Body of pancreas (tissue), 4 donors: Measurements from ENCODE around the gene CKB. TPM values are rescaled to one million over a fixed set of nuclear protein-coding genes. Genes with fewer than 3 reads are reported as not detected.

Experiments used
- ATAC-seq: fragments of 150-250 bp; one replicate; pipeline ENCODE4 v1.9.1; 2016
- DNase-seq, 4 donors: peaks; one replicate each; pipeline ENCODE4 v3.0.0-alpha.2; 2019
- H3K27ac ChIP-seq, 4 donors: fragments of 200-600 bp; sonication (generic); 1 replicate in 3 of 4; 2 replicates in 1 of 4; pipeline versions ENCODE4 v1.5.1 to v1.6.1; 2016 to 2019; ENCODE audit warnings: mild to moderate bottlenecking in 1 of 4, mixed read lengths in 1 of 4, moderate library complexity in 1 of 4
- H3K27me3 ChIP-seq, 2 donors: fragments of 200-600 bp; sonication (generic); one replicate each; pipeline ENCODE4 v1.6.0; 2016; ENCODE audit warnings: mild to moderate bottlenecking in 1 of 2
- H3K36me3 ChIP-seq, 2 donors: fragments of 200-600 bp; sonication (generic); replicated peaks in 1 of 2; 2 replicates each; pipeline ENCODE4 v1.5.1; 2016; ENCODE audit warnings: low read depth in 2 of 2; ENCODE audit not compliant: insufficient read depth in 1 of 2
- H3K4me1 ChIP-seq: fragments of 200-600 bp; sonication (generic); one replicate; pipeline ENCODE4 v1.6.0; 2016
- H3K4me3 ChIP-seq, 2 donors: fragments of 200-600 bp; sonication (generic); 1 replicate in 1 of 2; 2 replicates in 1 of 2; pipeline ENCODE4 v1.5.1; 2016 to 2019
- H3K9me3 ChIP-seq, 3 donors: fragments of 200-600 bp; sonication (generic); 1 replicate in 2 of 3; 2 replicates in 1 of 3; pipeline ENCODE4 v1.5.1; 2016
- CTCF ChIP-seq, 7 experiments: fragments of 450-650 bp in 4 of 7; fragments of 200-600 bp in 3 of 7; sonication (generic) in 3 of 7; IDR thresholded peaks; one replicate each; pipeline ENCODE4 v1.5.1; 2016 to 2019; ENCODE audit warnings: antibody characterized with exemption in 7 of 7
- POLR2A ChIP-seq, 3 donors: fragments of 450-650 bp; IDR thresholded peaks; one replicate each; pipeline ENCODE4 v1.6.1; 2016; ENCODE audit warnings: antibody characterized with exemption in 3 of 3, mild to moderate bottlenecking in 2 of 3
- WGBS, 2 donors: methylation state at CpG; one replicate each; pipeline ENCODE4 v1.1.5; 2017; 5-methylcytosine and 5-hydroxymethylcytosine counted together
- intact Hi-C: fragments of 100-400 bp; cut with DNase I; formaldehyde crosslinking; loops from one replicate; pipeline ENCODE4 v1.15.1; 2023
- total RNA-seq, 2 donors: library from RNA; depleted of rRNA; stranded (reverse); fragments of >200 nt; gene quantifications; one replicate each; pipeline ENCODE4 v1.1.0, GENCODE V29; 2016

The CKB gene
- total RNA-seq, 2 donors from 2014 or later, result 92.1 to 146 TPM

GRCh38 chr14:103534576-103535061, 12.0 kb upstream of the CKB start:
- Histone ChIP-seq H3K27ac (no peak overlapping the region), H3K27me3 (no peaks in the 10 kb centered on the region), H3K9me3 (no peaks in the 10 kb centered on the region), H3K36me3 (peaks cover 0 to 3% of the 10 kb centered on the region in 2 donors), H3K4me3 (no peak overlapping the region), H3K4me1 (peaks cover 33% of the 10 kb centered on the region)
- no peak for ATAC-seq
- no peak for TF ChIP-seq POLR2A (IDR thresholded peaks at IDR 0.05)
- no peak for TF ChIP-seq CTCF (IDR thresholded peaks at IDR 0.05)
- 83 to 91% methylated on average over 12 to 14 of the region's 22 CpGs for WGBS, 2 donors
- DNase-seq, result no peak
- intact Hi-C loops, result no loop called here

- ATAC-seq (no peak), DNase-seq (no peak)
- peaks cover 36% of the 10 kb centered on the region for H3K4me1 ChIP-seq
- 80 to 100% methylated on average over 1 to 18 of the region's 25 CpGs for WGBS, 2 donors
- peaks cover 0 to 3% of the 10 kb centered on the region in 2 donors for H3K36me3 ChIP-seq
- H3K4me3 ChIP-seq, result no peak overlapping the region
- H3K9me3 ChIP-seq, result no peaks in the 10 kb centered on the region
- TF ChIP-seq CTCF (IDR thresholded peaks at IDR 0.05) (no peak), POLR2A (IDR thresholded peaks at IDR 0.05) (no peak)
- no peaks in the 10 kb centered on the region for H3K27me3 ChIP-seq
- intact Hi-C loops, result no loop called here
- no peak overlapping the region for H3K27ac ChIP-seq
Observed at GRCh38 chr14:103533999-103534575, 11.5 kb upstream of the CKB start.

- Histone ChIP-seq H3K4me3 (no peak overlapping the region), H3K4me1 (peaks cover 33% of the 10 kb centered on the region), H3K9me3 (no peaks in the 10 kb centered on the region), H3K27ac (no peak overlapping the region), H3K36me3 (peaks cover 0 to 3% of the 10 kb centered on the region in 2 donors), H3K27me3 (no peaks in the 10 kb centered on the region)
- DNase-seq (no peak), ATAC-seq (no peak)
- 82 to 83% methylated on average over 14 to 20 of the region's 23 CpGs for WGBS, 2 donors
- intact Hi-C loops, result no loop called here
- TF ChIP-seq POLR2A (IDR thresholded peaks at IDR 0.05) (no peak), CTCF (IDR thresholded peaks at IDR 0.05) (no peak)
Observed at GRCh38 chr14:103533137-103533998, 10.7 kb upstream of the CKB start.

GRCh38 chr14:103532216-103533136, 9.8 kb upstream of the CKB start:
- DNase-seq (no peak), ATAC-seq (no peak)
- H3K9me3 ChIP-seq, result no peaks in the 10 kb centered on the region
- no peak overlapping the region for H3K4me3 ChIP-seq
- TF ChIP-seq POLR2A (IDR thresholded peaks at IDR 0.05) (no peak), CTCF (IDR thresholded peaks at IDR 0.05) (no peak)
- 81% methylated on average over 12 to 28 of the region's 32 CpGs for WGBS, 2 donors
- intact Hi-C loops, result no loop called here
- H3K27me3 ChIP-seq, result no peaks in the 10 kb centered on the region
- peaks cover 36% of the 10 kb centered on the region for H3K4me1 ChIP-seq
- H3K36me3 ChIP-seq, result peaks cover 0 to 3% of the 10 kb centered on the region in 2 donors
- H3K27ac ChIP-seq, result no peak overlapping the region
